Endothelial cell (in vitro differentiated cells): ENCODE data around the gene CDK14. TPM values are rescaled to one million over a fixed set of nuclear protein-coding genes. Genes with fewer than 3 reads are reported as not detected.

ENCODE experiments used
- DNase-seq: peaks from one replicate; pipeline ENCODE4 v3.0.0; 2021; ENCODE audit warnings: low spot score
- H3K27ac Mint-ChIP-seq: one replicate; pipeline ENCODE4 v1.8.0; 2021; ENCODE audit warnings: mixed read lengths, inconsistent platforms; ENCODE audit not compliant: unreplicated experiment
- H3K27me3 Mint-ChIP-seq: one replicate; pipeline ENCODE4 v1.8.0; 2021; ENCODE audit warnings: mild to moderate bottlenecking, moderate library complexity, mixed read lengths, inconsistent platforms; ENCODE audit not compliant: unreplicated experiment
- H3K36me3 Mint-ChIP-seq: one replicate; pipeline ENCODE4 v1.8.0; 2021; ENCODE audit warnings: mild to moderate bottlenecking, low read depth, mixed read lengths, inconsistent platforms; ENCODE audit not compliant: unreplicated experiment
- H3K4me1 Mint-ChIP-seq: one replicate; pipeline ENCODE4 v1.8.0; 2021; ENCODE audit warnings: mild to moderate bottlenecking, mixed read lengths, inconsistent platforms; ENCODE audit not compliant: unreplicated experiment
- H3K4me3 Mint-ChIP-seq: one replicate; pipeline ENCODE4 v1.8.0; 2021; ENCODE audit warnings: mild to moderate bottlenecking, mixed read lengths, inconsistent platforms; ENCODE audit not compliant: unreplicated experiment
- H3K9me3 Mint-ChIP-seq: one replicate; pipeline ENCODE4 v1.8.0; 2021; ENCODE audit warnings: mixed read lengths, inconsistent platforms; ENCODE audit not compliant: unreplicated experiment
- total RNA-seq: library from RNA; stranded (reverse); fragmentation: NEBNext Ultra II Directional; extraction: Animal tissue kit (Norgen Biotek cat#: 25700); gene quantifications from one replicate; pipeline ENCODE4 v1.2.1, GENCODE V29; 2021; ENCODE audit not compliant: unreplicated experiment
- TF ChIP-seq, protein P1 (sequence below): fragments of 200-600 bp; sonication (generic); IDR thresholded peaks from one replicate; pipeline ENCODE4 v1.5.0; 2021; ENCODE audit warnings: antibody characterized with exemption; ENCODE audit not compliant: unreplicated experiment

Gene CDK14
- total RNA-seq, 1 donor from 2014 or later = 30.2 TPM

GRCh38 chr7:91112902-91113341 is 516.8 kb downstream of the CDK14 start:
- no peaks in the 10 kb centered on the region for H3K9me3 Mint-ChIP-seq
- no peaks in the 10 kb centered on the region for H3K27me3 Mint-ChIP-seq
- no peaks in the 10 kb centered on the region for H3K36me3 Mint-ChIP-seq
- H3K27ac Mint-ChIP-seq = no peak overlapping the region
- TF ChIP-seq, protein P1, sequence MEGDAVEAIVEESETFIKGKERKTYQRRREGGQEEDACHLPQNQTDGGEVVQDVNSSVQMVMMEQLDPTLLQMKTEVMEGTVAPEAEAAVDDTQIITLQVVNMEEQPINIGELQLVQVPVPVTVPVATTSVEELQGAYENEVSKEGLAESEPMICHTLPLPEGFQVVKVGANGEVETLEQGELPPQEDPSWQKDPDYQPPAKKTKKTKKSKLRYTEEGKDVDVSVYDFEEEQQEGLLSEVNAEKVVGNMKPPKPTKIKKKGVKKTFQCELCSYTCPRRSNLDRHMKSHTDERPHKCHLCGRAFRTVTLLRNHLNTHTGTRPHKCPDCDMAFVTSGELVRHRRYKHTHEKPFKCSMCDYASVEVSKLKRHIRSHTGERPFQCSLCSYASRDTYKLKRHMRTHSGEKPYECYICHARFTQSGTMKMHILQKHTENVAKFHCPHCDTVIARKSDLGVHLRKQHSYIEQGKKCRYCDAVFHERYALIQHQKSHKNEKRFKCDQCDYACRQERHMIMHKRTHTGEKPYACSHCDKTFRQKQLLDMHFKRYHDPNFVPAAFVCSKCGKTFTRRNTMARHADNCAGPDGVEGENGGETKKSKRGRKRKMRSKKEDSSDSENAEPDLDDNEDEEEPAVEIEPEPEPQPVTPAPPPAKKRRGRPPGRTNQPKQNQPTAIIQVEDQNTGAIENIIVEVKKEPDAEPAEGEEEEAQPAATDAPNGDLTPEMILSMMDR = no peak
- no peak overlapping the region for H3K4me3 Mint-ChIP-seq
- peaks cover 6% of the 10 kb centered on the region for H3K4me1 Mint-ChIP-seq
- no peak for DNase-seq

- Mint-ChIP-seq H3K27me3 (no peaks in the 10 kb centered on the region), H3K36me3 (no peaks in the 10 kb centered on the region), H3K27ac (no peak overlapping the region), H3K4me3 (no peak overlapping the region), H3K4me1 (peaks cover 6% of the 10 kb centered on the region), H3K9me3 (no peaks in the 10 kb centered on the region)
- TF ChIP-seq, protein P1 = no peak
- no peak for DNase-seq
Observed at GRCh38 chr7:91114232-91114631, 518.1 kb downstream of the CDK14 start.

GRCh38 chr7:91126762-91127161 is 530.6 kb downstream of the CDK14 start:
- H3K9me3 Mint-ChIP-seq = no peaks in the 10 kb centered on the region
- no peaks in the 10 kb centered on the region for H3K27me3 Mint-ChIP-seq
- no peak overlapping the region for H3K4me3 Mint-ChIP-seq
- no peaks in the 10 kb centered on the region for H3K4me1 Mint-ChIP-seq
- TF ChIP-seq, protein P1 = no peak
- no peak overlapping the region for H3K27ac Mint-ChIP-seq
- DNase-seq = no peak
- H3K36me3 Mint-ChIP-seq = no peaks in the 10 kb centered on the region

GRCh38 chr7:91127325-91127724 is 531.2 kb downstream of the CDK14 start:
- Mint-ChIP-seq H3K27ac (no peak overlapping the region), H3K27me3 (no peaks in the 10 kb centered on the region), H3K4me3 (no peak overlapping the region)

DNA sequence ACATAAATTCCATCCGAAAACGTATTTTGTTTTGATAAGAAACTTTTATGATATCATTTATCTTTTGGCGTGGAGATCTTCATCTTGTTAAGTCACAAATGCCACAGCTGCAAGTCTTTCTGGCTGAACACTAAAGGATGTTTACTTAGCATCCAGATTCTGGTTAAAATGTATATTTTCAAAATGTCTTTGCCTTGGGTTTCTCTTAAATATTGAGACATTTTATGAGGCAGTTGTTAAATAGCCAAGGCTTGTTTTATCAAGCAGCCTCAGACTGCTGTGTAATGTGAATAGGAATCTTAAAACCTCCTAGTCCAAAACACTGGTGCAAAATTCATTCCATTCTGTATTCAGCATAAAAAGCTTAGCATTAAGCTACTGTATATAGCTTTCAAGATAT is 531.8 kb downstream of the CDK14 start:
- H3K4me1 Mint-ChIP-seq = no peaks in the 10 kb centered on the region
- TF ChIP-seq, protein P1 = no peak
- no peak overlapping the region for H3K27ac Mint-ChIP-seq
- no peaks in the 10 kb centered on the region for H3K36me3 Mint-ChIP-seq
- no peak overlapping the region for H3K4me3 Mint-ChIP-seq
- DNase-seq = no peak
- no peaks in the 10 kb centered on the region for H3K27me3 Mint-ChIP-seq
- H3K9me3 Mint-ChIP-seq = no peaks in the 10 kb centered on the region

More at GRCh38 chr7:91127325-91127724, 531.2 kb downstream of the CDK14 start:
- no peaks in the 10 kb centered on the region for H3K9me3 Mint-ChIP-seq
- TF ChIP-seq, protein P1 = no peak
- no peaks in the 10 kb centered on the region for H3K36me3 Mint-ChIP-seq
- no peaks in the 10 kb centered on the region for H3K4me1 Mint-ChIP-seq
- no peak for DNase-seq
